Lower leg skin (tissue), 3 donors: ENCODE results near the gene DNER.

ENCODE experiments used
- CTCF ChIP-seq, 3 donors: fragments of 450-650 bp; IDR thresholded peaks; one replicate each; pipeline ENCODE4 v1.5.1; 2016; ENCODE audit warnings: antibody characterized with exemption in 3 of 3, mild to moderate bottlenecking in 3 of 3, moderate library complexity in 2 of 3
- POLR2A ChIP-seq, 2 donors: fragments of 450-650 bp; IDR thresholded peaks; one replicate each; pipeline ENCODE4 v1.6.1; 2016 to 2017; ENCODE audit warnings: antibody characterized with exemption in 2 of 2, mild to moderate bottlenecking in 1 of 2, moderate library complexity in 1 of 2

- TF ChIP-seq CTCF (IDR thresholded peaks at IDR 0.05) (no peak), POLR2A (IDR thresholded peaks at IDR 0.05) (no peak)
Observed at GRCh38 chr2:229718057-229718456, 3.7 kb upstream of the DNER start.
